GM19452 (cell line): ENCODE results near the gene CEACAM16.
A peak's percentile ranks its signal among the peaks of the same experiment; 100 is the strongest.

Experiments
- ATAC-seq: cut with Tn5 transposase; IDR thresholded peaks from one replicate; pipeline ENCODE4 v1.9.1; 2021; ENCODE audit not compliant: unreplicated experiment

The CEACAM16 gene

GRCh38 chr19:44723952-44724319, 25.0 kb downstream of the CEACAM16 start:
- ATAC-seq = peak; percentile 62

DNA sequence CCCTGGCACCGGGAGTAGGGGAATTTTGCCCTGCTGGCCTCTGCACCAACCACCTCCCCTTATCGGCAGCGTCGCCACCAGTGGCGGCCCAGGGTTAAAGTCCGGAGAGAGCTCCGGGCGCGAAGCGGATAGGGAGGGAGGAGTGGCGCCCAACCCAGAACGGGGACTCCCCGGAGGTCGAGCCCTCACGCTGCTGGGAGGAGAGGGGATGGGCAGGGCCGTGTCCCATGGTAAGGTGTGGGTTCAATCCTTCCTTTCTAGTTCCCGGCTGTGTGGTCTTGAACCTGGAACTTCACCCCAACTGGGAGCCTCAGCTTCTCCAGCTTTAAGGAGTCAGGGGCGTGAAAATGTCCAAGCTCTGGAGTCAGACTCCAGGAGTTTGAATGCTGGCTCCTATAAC, 26.3 kb downstream of the CEACAM16 start:
- ATAC-seq = no peak

DNA sequence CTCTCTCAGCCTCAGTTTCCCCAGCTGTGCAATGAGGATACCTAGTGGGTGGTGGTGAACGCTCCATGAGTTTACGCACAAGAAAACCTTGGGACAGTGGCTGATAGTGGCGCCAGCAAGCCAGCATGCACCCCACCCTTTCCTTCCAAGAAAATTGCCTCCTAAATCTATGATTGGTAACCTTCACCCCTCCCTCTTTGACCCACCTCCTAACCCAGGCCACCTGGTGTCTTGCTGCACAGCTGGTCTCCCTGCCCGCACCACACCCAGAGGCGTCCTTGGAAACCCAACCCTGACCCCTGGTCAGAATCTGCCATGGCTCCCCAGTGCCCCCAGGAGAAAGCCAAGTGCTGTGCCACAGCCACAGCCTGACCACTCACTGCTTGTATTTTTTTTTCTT, 26.7 kb downstream of the CEACAM16 start:
- ATAC-seq = no peak

DNA sequence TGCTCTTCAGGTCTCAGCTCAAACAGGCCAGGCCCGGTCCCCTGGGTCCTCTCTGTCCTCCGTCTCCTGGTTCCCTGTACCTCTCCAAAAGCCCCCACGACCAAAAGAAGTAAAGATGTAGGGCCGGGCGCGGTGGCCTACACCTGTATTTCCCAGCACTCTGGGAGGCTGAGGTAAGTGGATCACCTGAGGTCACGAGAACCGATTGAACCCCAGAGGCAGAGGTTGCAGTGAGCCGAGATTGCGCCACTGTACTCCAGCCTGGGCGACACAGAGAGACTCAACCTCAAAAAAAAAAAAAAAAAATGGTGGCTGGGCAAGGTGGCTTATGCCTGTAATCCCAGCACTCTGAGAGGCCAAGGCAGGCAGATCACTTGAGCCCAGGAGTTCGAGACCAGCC, 27.5 kb downstream of the CEACAM16 start:
- ATAC-seq = no peak

GRCh38 chr19:44728178-44728577, 29.2 kb downstream of the CEACAM16 start:
- ATAC-seq = no peak

GRCh38 chr19:44729516-44730033, 30.6 kb downstream of the CEACAM16 start:
- ATAC-seq = no peak

- no peak for ATAC-seq
These were observed 32.1 kb downstream of the CEACAM16 start for GRCh38 chr19:44731081-44731480.

- ATAC-seq = no peak
These were observed 32.7 kb downstream of the CEACAM16 start for GRCh38 chr19:44731622-44732021.

DNA sequence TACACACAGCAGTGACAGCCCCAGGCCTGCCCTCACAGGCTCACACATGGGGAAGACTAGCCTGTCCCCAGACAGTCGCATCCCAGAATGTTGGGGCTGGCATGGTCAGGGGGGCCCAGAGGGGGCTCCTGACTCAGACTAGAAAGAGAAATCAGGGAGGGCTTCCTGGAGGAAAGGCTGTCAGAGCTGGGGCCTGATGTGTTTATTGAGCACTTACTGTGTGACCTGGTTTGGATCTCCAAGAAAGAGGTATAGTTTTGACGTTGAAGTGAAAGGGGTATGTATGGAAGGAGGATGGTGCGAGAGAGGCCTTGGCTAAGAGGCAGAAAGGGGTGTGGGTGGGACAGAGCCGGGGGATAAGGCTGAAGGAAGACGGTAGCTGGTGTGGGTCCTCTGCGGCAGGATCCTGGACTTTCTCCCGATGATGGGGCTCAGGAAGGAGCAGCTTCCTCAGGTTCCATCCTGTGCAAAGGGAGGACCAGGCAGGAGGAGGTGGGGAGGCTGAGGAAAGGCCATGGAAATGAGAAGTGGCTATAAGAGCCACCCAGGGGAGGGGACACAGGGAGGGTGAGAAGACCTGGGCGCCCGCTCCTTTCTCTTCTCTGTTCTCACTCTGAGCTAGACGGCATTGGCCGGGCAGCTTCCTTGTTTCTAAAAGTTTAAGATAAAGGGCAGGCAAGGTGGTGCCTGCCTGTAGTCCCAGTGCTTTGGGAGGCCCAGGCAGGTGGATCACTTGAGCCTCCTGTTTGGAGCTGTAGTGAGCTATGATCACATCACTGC, 33.5 kb downstream of the CEACAM16 start:
- ATAC-seq = no peak

GRCh38 chr19:44734357-44734756, 35.4 kb downstream of the CEACAM16 start:
- ATAC-seq = no peak

DNA sequence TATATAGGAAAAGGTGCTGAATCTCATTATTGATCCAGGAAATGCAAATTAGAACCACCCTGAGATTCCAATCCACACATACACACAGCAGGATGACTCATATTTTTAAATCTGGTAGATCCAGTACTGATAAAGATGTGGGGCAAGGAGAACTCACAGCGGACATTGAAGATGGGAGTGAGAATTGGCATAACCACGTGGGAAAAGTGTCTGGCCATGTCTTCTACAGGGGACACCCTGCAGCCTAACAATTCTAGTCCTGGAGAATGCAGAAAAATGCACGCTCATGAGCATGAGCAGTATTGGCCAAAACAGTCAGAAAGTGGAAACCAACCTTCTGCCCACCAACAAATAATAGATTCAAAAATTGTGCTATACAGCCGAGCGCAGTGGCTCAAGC, 36.1 kb downstream of the CEACAM16 start:
- no peak for ATAC-seq

GRCh38 chr19:44737238-44738071, 38.5 kb downstream of the CEACAM16 start:
- no peak for ATAC-seq

- ATAC-seq = no peak
These were observed 39.2 kb downstream of the CEACAM16 start for GRCh38 chr19:44738136-44738535.

GRCh38 chr19:44738603-44739558, 39.9 kb downstream of the CEACAM16 start:
- ATAC-seq = no peak

DNA sequence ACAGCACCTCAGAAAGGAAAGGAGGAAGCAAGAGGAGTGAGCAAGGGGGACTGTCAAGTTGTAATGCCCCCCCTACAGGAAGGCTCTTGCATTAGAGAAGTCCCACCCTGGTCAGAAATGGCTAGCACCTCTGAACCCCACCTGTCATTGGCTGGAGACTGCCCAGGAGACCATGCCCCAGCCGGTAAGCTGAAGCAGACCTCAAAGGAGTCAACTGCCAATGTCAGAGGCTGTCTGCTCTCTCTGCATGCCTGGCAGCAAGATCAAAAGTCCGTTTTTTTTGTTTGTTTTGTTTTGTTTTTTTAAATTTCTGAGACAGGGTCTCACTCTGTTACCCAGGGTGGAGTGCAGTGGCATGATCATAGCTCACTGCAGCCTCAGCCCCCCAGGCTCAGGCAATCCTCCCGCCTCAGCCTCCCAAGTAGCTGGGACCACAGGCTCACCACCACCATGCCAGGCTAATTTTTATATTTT, 41.4 kb downstream of the CEACAM16 start:
- ATAC-seq = no peak

- ATAC-seq = no peak
These were observed 42.3 kb downstream of the CEACAM16 start for GRCh38 chr19:44741258-44741731.

- no peak for ATAC-seq
These were observed 42.9 kb downstream of the CEACAM16 start for GRCh38 chr19:44741841-44742329.

DNA sequence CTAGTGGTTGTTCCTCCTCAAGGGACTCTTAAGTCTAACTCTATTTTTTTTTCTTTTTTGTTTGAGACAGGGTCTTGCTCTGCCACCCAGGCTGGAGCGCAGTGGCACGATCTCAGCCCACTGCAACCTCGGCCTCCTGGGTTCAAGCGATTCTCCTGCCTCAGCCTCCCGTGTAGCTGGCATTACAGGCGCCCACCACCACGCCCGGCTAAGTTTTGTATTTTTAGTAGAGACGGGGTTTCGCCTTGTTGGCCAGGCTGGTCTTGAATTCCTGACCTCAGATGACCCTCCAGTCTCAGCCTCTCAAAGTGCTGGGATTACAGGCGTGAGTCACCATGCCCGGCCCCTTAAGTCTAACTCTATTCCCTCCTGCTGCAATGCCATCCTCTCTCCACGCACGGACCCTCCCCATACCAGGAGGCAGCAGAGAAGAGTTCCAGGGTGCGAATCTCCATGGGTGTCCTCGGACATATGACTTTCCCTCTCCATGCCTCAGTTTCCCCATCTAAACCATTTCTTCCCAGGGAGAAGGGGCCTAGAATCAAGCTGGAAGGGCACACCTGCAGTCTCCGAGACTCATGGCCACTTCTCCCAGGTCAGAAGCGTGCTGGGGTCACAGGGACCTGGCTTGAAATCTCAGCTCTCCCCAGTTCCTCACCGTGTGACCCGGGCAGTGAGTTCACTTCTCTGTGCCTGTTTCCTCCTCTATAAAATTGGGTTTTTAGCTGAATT, 43.5 kb downstream of the CEACAM16 start:
- no peak for ATAC-seq

DNA sequence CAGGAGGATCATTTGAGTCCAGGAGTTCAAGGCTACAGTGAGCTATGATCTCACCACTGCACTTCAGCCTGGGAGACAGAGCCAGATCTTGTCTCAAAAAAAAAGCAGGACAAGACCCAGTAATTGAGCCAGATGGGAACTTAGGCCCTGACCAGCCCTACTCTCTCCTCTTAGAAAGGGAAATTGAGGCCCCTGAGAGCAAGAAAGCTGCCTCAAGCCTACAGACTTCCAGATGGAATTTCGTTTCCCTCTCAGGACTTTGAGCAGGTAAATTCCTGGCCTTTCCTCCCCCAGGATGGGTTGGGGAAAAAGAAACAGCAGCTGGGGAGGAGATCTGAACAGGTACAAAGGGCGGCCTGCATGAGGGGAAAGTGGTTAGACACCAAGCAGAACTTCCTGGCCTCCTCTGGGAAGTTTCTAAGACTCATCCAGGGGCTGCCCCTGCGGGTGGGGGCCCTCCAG, 46.0 kb downstream of the CEACAM16 start:
- no peak for ATAC-seq
